Endodermal cell (in vitro differentiated cells): ENCODE data around the gene MYCL. TPM values are rescaled to one million over a fixed set of nuclear protein-coding genes. Genes with fewer than 3 reads are reported as not detected.

Experiments used
- DNase-seq: peaks from one replicate; pipeline ENCODE4 v3.0.0-alpha.2; 2017
- H3K27ac ChIP-seq: 2 replicates; pipeline ENCODE4 v1.5.1; 2013; ENCODE audit warnings: mild to moderate bottlenecking, low read depth, low read length, moderate library complexity
- H3K27me3 ChIP-seq: 2 replicates; pipeline ENCODE4 v1.6.1; 2013; ENCODE audit warnings: mild to moderate bottlenecking, low read length, moderate library complexity; ENCODE audit not compliant: insufficient read depth, control insufficient read depth, poor library complexity, severe bottlenecking
- H3K36me3 ChIP-seq: 2 replicates; pipeline ENCODE4 v1.7.0; 2013; ENCODE audit warnings: mild to moderate bottlenecking, low read length, moderate library complexity; ENCODE audit not compliant: control insufficient read depth, insufficient read depth
- H3K4me1 ChIP-seq: one replicate; pipeline ENCODE4 v1.7.0; 2013; ENCODE audit warnings: low read length; ENCODE audit not compliant: control insufficient read depth, insufficient read depth
- H3K4me3 ChIP-seq: 2 replicates; pipeline ENCODE4 v1.5.1; 2013; ENCODE audit warnings: mild to moderate bottlenecking, low read length, moderate library complexity
- H3K9ac ChIP-seq: 2 replicates; pipeline ENCODE4 v1.6.1; 2013; ENCODE audit warnings: mild to moderate bottlenecking, low read length, moderate library complexity; ENCODE audit not compliant: poor library complexity, severe bottlenecking; ENCODE audit errors: extremely low read depth
- H3K9me3 ChIP-seq: 2 replicates; pipeline ENCODE4 v1.6.1; 2013; ENCODE audit warnings: mild to moderate bottlenecking, low read length, moderate library complexity; ENCODE audit not compliant: control insufficient read depth
- H3K27ac Mint-ChIP-seq: 2 replicates; pipeline ENCODE4 v1.8.0; 2020; ENCODE audit warnings: mixed read lengths
- H3K27me3 Mint-ChIP-seq: 2 replicates; pipeline ENCODE4 v1.8.0; 2021; ENCODE audit warnings: mild to moderate bottlenecking, mixed read lengths; ENCODE audit not compliant: insufficient read depth
- H3K36me3 Mint-ChIP-seq: 2 replicates; pipeline ENCODE4 v1.8.0; 2020; ENCODE audit warnings: low read depth, mixed read lengths
- H3K4me1 Mint-ChIP-seq: 2 replicates; pipeline ENCODE4 v1.8.0; 2020; ENCODE audit warnings: mixed read lengths
- H3K4me3 Mint-ChIP-seq: 2 replicates; pipeline ENCODE4 v1.8.0; 2020; ENCODE audit warnings: mild to moderate bottlenecking, moderate library complexity, mixed read lengths
- H3K9me3 Mint-ChIP-seq: 2 replicates; pipeline ENCODE4 v1.8.0; 2020; ENCODE audit warnings: mild to moderate bottlenecking, mixed read lengths
- WGBS, 2 experiments: methylation state at CpG; one replicate each; pipeline versions ENCODE4 v1.1.5 to v1.1.7; 2013; ENCODE audit warnings: missing lambda C conversion rate in 2 of 2, mixed read lengths in 1 of 2; ENCODE audit not compliant: insufficient coverage in 1 of 2, insufficient read length in 1 of 2; 5-methylcytosine and 5-hydroxymethylcytosine counted together
- total RNA-seq, 2 donors: library from RNA; stranded (reverse); fragmentation: NEBNext Ultra II Directional in 1 of 2; extraction: Animal tissue kit (Norgen Biotek cat#: 25700) in 1 of 2; gene quantifications; 2 replicates in 1 of 2; 3 replicates in 1 of 2; pipeline ENCODE4 v1.2.1, GENCODE V29; 2021
- TF ChIP-seq, protein P1 (sequence below): fragments of 200-600 bp; sonication (generic); conservative IDR thresholded peaks from 2 replicates; pipeline ENCODE4 v1.5.0; 2021; ENCODE audit warnings: antibody characterized with exemption, mild to moderate bottlenecking

MYCL gene
- total RNA-seq, 2 donors from 2014 or later: 35.0 to 39.5 TPM

DNA sequence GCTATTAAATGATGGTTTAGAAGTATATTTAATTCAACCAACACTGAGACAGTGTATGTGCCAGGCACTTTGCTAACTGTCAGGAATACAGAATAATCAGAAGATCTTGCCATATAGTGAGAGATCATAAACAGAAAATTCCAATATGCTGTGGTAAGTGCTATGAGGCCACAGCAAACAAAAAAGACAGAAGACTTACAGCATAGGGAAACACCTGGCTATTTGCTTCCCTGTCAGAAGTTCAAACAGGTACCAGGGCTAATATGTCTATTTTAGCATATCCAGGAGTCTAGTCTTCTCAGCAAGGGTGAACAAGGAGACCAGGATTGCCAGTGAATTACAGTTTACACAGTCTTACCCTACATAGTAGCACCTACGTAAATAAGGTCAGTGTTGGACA lies 48.8 kb downstream of the MYCL start:
- WGBS, 2 experiments: 96 to 100% methylated on average over 1 of the region's 1 CpG
- no peak overlapping the region for H3K27ac ChIP-seq
- DNase-seq: no peak
- Mint-ChIP-seq H3K4me1 (peaks cover 3% of the 10 kb centered on the region), H3K27me3 (no peaks in the 10 kb centered on the region), H3K36me3 (peaks cover 38% of the 10 kb centered on the region), H3K9me3 (no peaks in the 10 kb centered on the region), H3K27ac (no peak overlapping the region), H3K4me3 (no peak overlapping the region)
- no peaks in the 10 kb centered on the region for H3K9me3 ChIP-seq
- peaks cover 62% of the 10 kb centered on the region for H3K36me3 ChIP-seq
- no peak overlapping the region for H3K4me3 ChIP-seq
- H3K27me3 ChIP-seq: no peaks in the 10 kb centered on the region
- TF ChIP-seq, protein P1, sequence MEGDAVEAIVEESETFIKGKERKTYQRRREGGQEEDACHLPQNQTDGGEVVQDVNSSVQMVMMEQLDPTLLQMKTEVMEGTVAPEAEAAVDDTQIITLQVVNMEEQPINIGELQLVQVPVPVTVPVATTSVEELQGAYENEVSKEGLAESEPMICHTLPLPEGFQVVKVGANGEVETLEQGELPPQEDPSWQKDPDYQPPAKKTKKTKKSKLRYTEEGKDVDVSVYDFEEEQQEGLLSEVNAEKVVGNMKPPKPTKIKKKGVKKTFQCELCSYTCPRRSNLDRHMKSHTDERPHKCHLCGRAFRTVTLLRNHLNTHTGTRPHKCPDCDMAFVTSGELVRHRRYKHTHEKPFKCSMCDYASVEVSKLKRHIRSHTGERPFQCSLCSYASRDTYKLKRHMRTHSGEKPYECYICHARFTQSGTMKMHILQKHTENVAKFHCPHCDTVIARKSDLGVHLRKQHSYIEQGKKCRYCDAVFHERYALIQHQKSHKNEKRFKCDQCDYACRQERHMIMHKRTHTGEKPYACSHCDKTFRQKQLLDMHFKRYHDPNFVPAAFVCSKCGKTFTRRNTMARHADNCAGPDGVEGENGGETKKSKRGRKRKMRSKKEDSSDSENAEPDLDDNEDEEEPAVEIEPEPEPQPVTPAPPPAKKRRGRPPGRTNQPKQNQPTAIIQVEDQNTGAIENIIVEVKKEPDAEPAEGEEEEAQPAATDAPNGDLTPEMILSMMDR: no peak
- H3K4me1 ChIP-seq: peaks cover 3% of the 10 kb centered on the region
- H3K9ac ChIP-seq: no peak overlapping the region

DNA sequence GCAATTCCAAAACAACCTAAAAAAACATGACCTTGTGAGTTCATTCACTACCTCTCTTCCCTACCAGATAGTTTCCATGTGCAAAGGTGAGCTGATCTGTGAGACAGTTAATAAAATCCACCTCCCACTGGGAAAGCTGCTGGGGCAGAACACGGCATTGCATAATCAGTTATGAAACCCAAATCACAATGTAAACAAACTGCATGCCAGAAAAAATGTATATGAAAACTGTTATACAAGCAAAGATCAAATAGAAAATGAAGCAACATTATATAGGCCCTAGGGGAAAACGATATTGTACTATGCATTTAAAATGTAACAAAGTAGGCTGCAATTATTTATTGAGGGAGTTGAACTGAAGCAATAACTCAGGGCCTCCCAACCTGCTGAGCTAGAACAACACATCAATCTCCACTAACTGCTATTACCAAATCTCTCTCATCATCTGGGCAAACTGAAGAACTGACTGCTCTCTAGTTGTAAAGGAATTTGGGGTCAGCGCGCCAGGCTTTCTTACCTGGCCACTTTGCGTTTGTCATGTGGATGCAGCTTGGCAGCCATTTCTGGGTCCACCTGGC lies 49.4 kb downstream of the MYCL start:
- Histone ChIP-seq H3K4me1 (peaks cover 1% of the 10 kb centered on the region), H3K27ac (no peak overlapping the region), H3K4me3 (no peak overlapping the region), H3K36me3 (peaks cover 64% of the 10 kb centered on the region), H3K27me3 (no peaks in the 10 kb centered on the region), H3K9me3 (no peaks in the 10 kb centered on the region), H3K9ac (no peak overlapping the region)
- TF ChIP-seq, protein P1: no peak
- Mint-ChIP-seq H3K36me3 (peaks cover 44% of the 10 kb centered on the region), H3K4me1 (peaks cover 7% of the 10 kb centered on the region), H3K9me3 (no peaks in the 10 kb centered on the region), H3K27ac (no peak overlapping the region), H3K27me3 (no peaks in the 10 kb centered on the region), H3K4me3 (no peak overlapping the region)
- WGBS, 2 experiments: 94 to 96% methylated on average over 3 to 5 of the region's 5 CpGs
- DNase-seq: no peak

DNA sequence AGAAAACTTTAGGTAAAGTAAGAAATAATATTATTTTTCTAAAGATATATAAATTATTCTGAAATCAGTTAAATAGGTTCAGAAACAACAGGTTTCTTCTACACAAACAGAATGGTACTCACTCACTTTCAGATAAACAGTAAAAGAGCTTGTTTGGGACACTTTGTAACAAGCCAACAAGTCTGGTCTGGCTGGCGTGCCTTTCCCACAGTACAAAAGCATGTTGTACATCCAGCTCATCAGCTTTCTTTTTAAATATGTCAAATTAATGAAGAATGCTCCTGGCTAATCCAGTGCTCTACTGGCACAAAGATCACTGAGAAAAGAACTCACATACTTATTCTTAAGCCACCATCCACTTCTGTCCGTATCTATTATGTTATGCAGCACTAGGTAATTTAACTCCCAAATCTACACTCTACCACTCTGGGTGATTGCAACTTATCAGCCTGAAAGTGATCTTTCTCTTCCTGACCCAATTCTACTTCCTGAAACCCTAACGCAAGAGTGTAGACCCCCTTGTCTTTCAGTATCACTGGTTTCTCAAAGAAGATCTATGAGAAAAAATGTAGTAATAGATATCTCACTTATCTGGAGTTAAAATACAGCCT lies 51.0 kb downstream of the MYCL start:
- Mint-ChIP-seq H3K9me3 (no peaks in the 10 kb centered on the region), H3K4me3 (no peak overlapping the region), H3K27me3 (no peaks in the 10 kb centered on the region), H3K27ac (no peak overlapping the region), H3K4me1 (peaks cover 14% of the 10 kb centered on the region), H3K36me3 (peaks cover 53% of the 10 kb centered on the region)
- no peak overlapping the region for H3K9ac ChIP-seq
- H3K4me1 ChIP-seq: peaks cover 13% of the 10 kb centered on the region
- H3K27me3 ChIP-seq: no peaks in the 10 kb centered on the region
- no peak for DNase-seq
- H3K4me3 ChIP-seq: no peak overlapping the region
- H3K27ac ChIP-seq: no peak overlapping the region
- 75 to 88% methylated on average over 1 to 3 of the region's 3 CpGs for WGBS, 2 experiments
- peaks cover 66% of the 10 kb centered on the region for H3K36me3 ChIP-seq
- TF ChIP-seq, protein P1: no peak
- H3K9me3 ChIP-seq: no peaks in the 10 kb centered on the region
